ENCODE results near the gene NKRF. TPM values are rescaled to one million over a fixed set of nuclear protein-coding genes. Genes with fewer than 3 reads are reported as not detected.
"Not testable (repeated sequence)": the region's sequence is repeated elsewhere in the genome, so short reads cannot be mapped to it uniquely, and the experiment has no call there.

The NKRF gene
- total RNA-seq, 2 experiments from 2014 or later = 22.3 to 23.5 TPM

GRCh38 chrX:119640731-119641170 is 34.5 kb upstream of the NKRF start:
- ChIA-PET CTCF (interaction anchor here (1.4 kb wide), 1 partner anchor 89 kb away, joined by 4 read pairs; no protein-coding TSS in a partner anchor), POLR2A (no interaction called here)
- H3K4me1 Mint-ChIP-seq (ENCODE audit: low read depth) = peaks cover 30% of the 10 kb centered on the region
- H3K9me3 Mint-ChIP-seq = no peaks in the 10 kb centered on the region
- intact Hi-C loops (cut with micrococcal nuclease) = no loop called here
- peaks cover 43% of the 10 kb centered on the region for H3K36me3 Mint-ChIP-seq (ENCODE audit: low read depth)
- peak overlapping the region; percentile 61 for H3K27ac Mint-ChIP-seq
- no peak for ATAC-seq
- H3K27me3 Mint-ChIP-seq = no peaks in the 10 kb centered on the region
- no peak overlapping the region for H3K4me3 Mint-ChIP-seq
- TF ChIP-seq CTCF (IDR thresholded peaks at IDR 0.05) = no peak
- no peak for DNase-seq

GRCh38 chrX:119638725-119639471 is 32.7 kb upstream of the NKRF start:
- Mint-ChIP-seq H3K27ac (peak overlapping the region; percentile 53), H3K4me1 (ENCODE audit: low read depth) (peaks cover 39% of the 10 kb centered on the region), H3K36me3 (ENCODE audit: low read depth) (peaks cover 54% of the 10 kb centered on the region), H3K27me3 (no peaks in the 10 kb centered on the region), H3K4me3 (no peak overlapping the region), H3K9me3 (no peaks in the 10 kb centered on the region)
- ATAC-seq (no peak), DNase-seq (no peak)
- intact Hi-C loops (cut with micrococcal nuclease) = no loop called here
- TF ChIP-seq CTCF (IDR thresholded peaks at IDR 0.05) = no peak
- POLR2A ChIA-PET = no interaction called here
- CTCF ChIA-PET = no interaction called here

- H3K36me3 Mint-ChIP-seq (ENCODE audit: low read depth) = peaks cover 62% of the 10 kb centered on the region
- H3K4me3 Mint-ChIP-seq; POLR2A ChIA-PET; H3K27me3 Mint-ChIP-seq; DNase-seq; ATAC-seq; H3K9me3 Mint-ChIP-seq; intact Hi-C loops (cut with micrococcal nuclease); CTCF ChIA-PET: not testable (repeated sequence)
- peaks cover 38% of the 10 kb centered on the region for H3K4me1 Mint-ChIP-seq (ENCODE audit: low read depth)
- H3K27ac Mint-ChIP-seq = peak overlapping the region; percentile 39
These were observed 31.2 kb upstream of the NKRF start for GRCh38 chrX:119637421-119637820.

- DNase-seq (peak; percentile 24), ATAC-seq (peak; percentile 30)
- TF ChIP-seq CTCF (IDR thresholded peaks at IDR 0.05) = no peak
- Mint-ChIP-seq H3K36me3 (ENCODE audit: low read depth) (peaks cover 63% of the 10 kb centered on the region), H3K27me3 (no peaks in the 10 kb centered on the region), H3K4me1 (ENCODE audit: low read depth) (peaks cover 36% of the 10 kb centered on the region), H3K27ac (peak overlapping the region; percentile 69), H3K9me3 (no peaks in the 10 kb centered on the region), H3K4me3 (no peak overlapping the region)
- ChIA-PET POLR2A (interaction anchor here (1.3 kb wide), 1 partner anchor 10 kb away, joined by 3 read pairs; no protein-coding TSS in a partner anchor), CTCF (no interaction called here)
- intact Hi-C loops (cut with micrococcal nuclease) = no loop called here
These were observed 30.2 kb upstream of the NKRF start for GRCh38 chrX:119636419-119636818.

GRCh38 chrX:119635799-119636198 is 29.6 kb upstream of the NKRF start:
- H3K36me3 Mint-ChIP-seq (ENCODE audit: low read depth) = peaks cover 62% of the 10 kb centered on the region

More at GRCh38 chrX:119635799-119636198, 29.6 kb upstream of the NKRF start:
- Mint-ChIP-seq H3K27ac (peak overlapping the region; percentile 69), H3K4me1 (ENCODE audit: low read depth) (peaks cover 36% of the 10 kb centered on the region), H3K4me3 (no peak overlapping the region), H3K27me3 (no peaks in the 10 kb centered on the region), H3K9me3 (no peaks in the 10 kb centered on the region)
- no peak for DNase-seq
- ChIA-PET POLR2A (interaction anchor here (1.3 kb wide), 1 partner anchor 11 kb away, joined by 3 read pairs; no protein-coding TSS in a partner anchor), CTCF (no interaction called here)
- no peak for ATAC-seq
- intact Hi-C loops (cut with micrococcal nuclease) = no loop called here
- no peak for TF ChIP-seq CTCF (IDR thresholded peaks at IDR 0.05)
